Measurements from ENCODE around the gene ANKEF1.
"Not testable (repeated sequence)": the region's sequence is repeated elsewhere in the genome, so short reads cannot be mapped to it uniquely, and the experiment has no call there.

Gene ANKEF1

GRCh38 chr20:10034717-10035571 lies at the start of gene ANKEF1:
TSS of gene ANKEF1 (plus strand) at chr20:10034987. CDS start at chr20:10038302, 3,315 bp downstream.
- DNase-seq (ENCODE audit: low read depth in 2 of 2) = peak; percentile 27 to 47

GRCh38 chr20:9985281-9985680 lies 49.5 kb upstream of the ANKEF1 start:
- DNase-seq (ENCODE audit: low read depth in 2 of 2) = no peak

- DNase-seq (ENCODE audit: low read depth in 2 of 2) = no peak
Measured at GRCh38 chr20:9985773-9986172, 49.0 kb upstream of the ANKEF1 start.

GRCh38 chr20:9989066-9989724 lies 45.6 kb upstream of the ANKEF1 start:
- no peak for DNase-seq (ENCODE audit: low read depth in 2 of 2)

GRCh38 chr20:9993137-9993536 lies 41.6 kb upstream of the ANKEF1 start:
- no peak for DNase-seq (ENCODE audit: low read depth in 2 of 2)

GRCh38 chr20:9994676-9995075 lies 40.1 kb upstream of the ANKEF1 start:
- no peak for DNase-seq (ENCODE audit: low read depth in 2 of 2)

GRCh38 chr20:9995510-9996272 lies 39.1 kb upstream of the ANKEF1 start:
- DNase-seq (ENCODE audit: low read depth in 2 of 2) = no peak

GRCh38 chr20:9996944-9997343 lies 37.8 kb upstream of the ANKEF1 start:
- no peak for DNase-seq (ENCODE audit: low read depth in 2 of 2)

GRCh38 chr20:9999645-10000044 lies 35.1 kb upstream of the ANKEF1 start:
- no peak for DNase-seq (ENCODE audit: low read depth in 2 of 2)

GRCh38 chr20:10002866-10003265 lies 31.9 kb upstream of the ANKEF1 start:
- DNase-seq (ENCODE audit: low read depth in 2 of 2) = no peak

- no peak for DNase-seq (ENCODE audit: low read depth in 2 of 2)
Measured at GRCh38 chr20:10004900-10005299, 29.9 kb upstream of the ANKEF1 start.

- DNase-seq (ENCODE audit: low read depth in 2 of 2) = no peak
Measured at GRCh38 chr20:10005885-10006284, 28.9 kb upstream of the ANKEF1 start.

GRCh38 chr20:10006447-10007090 lies 28.2 kb upstream of the ANKEF1 start:
- DNase-seq (ENCODE audit: low read depth in 2 of 2) = no peak

GRCh38 chr20:10007158-10007557 lies 27.6 kb upstream of the ANKEF1 start:
- no peak for DNase-seq (ENCODE audit: low read depth in 2 of 2)

GRCh38 chr20:10007747-10008146 lies 27.0 kb upstream of the ANKEF1 start:
- DNase-seq (ENCODE audit: low read depth in 2 of 2) = no peak

- no peak for DNase-seq (ENCODE audit: low read depth in 2 of 2)
Measured at GRCh38 chr20:10012464-10012863, 22.3 kb upstream of the ANKEF1 start.

GRCh38 chr20:10014431-10014830 lies 20.4 kb upstream of the ANKEF1 start:
- DNase-seq (ENCODE audit: low read depth in 2 of 2) = no peak

- no peak for DNase-seq (ENCODE audit: low read depth in 2 of 2)
Measured at GRCh38 chr20:10020937-10021336, 13.8 kb upstream of the ANKEF1 start.

- no peak for DNase-seq (ENCODE audit: low read depth in 2 of 2)
Measured at GRCh38 chr20:10022625-10023024, 12.2 kb upstream of the ANKEF1 start.

- DNase-seq (ENCODE audit: low read depth in 2 of 2) = no peak
Measured at GRCh38 chr20:10023911-10024310, 10.9 kb upstream of the ANKEF1 start.

GRCh38 chr20:10031451-10032215 lies 3.2 kb upstream of the ANKEF1 start:
- not testable (repeated sequence) for DNase-seq (ENCODE audit: low read depth in 2 of 2)

All from stimulated activated CD4-positive, alpha-beta T cell treated with anti-CD3 and anti-CD28 coated beads, Interleukin-15, amount 100 ng/mL, for 48 hours (primary cell).